GM23338 (cell line): ENCODE results near the gene PXK. TPM values are rescaled to one million over a fixed set of nuclear protein-coding genes. Genes with fewer than 3 reads are reported as not detected.

ENCODE experiments used
- ATAC-seq: fragments of 200-7000 bp; cut with Tn5 transposase; 3 replicates; pipeline ENCODE4 v1.9.1; 2020
- DNase-seq: peaks from one replicate; pipeline ENCODE4 v3.0.0-alpha.2; 2015; ENCODE audit warnings: low spot score
- H2AFZ ChIP-seq: fragments of 200-600 bp; sonication (generic); 2 replicates; pipeline ENCODE4 v1.8.0; 2016; ENCODE audit warnings: antibody characterized with exemption, mild to moderate bottlenecking, moderate library complexity
- H3F3A ChIP-seq: fragments of 200-600 bp; sonication (generic); replicated peaks from 2 replicates; pipeline ENCODE4 v1.8.0; 2017; ENCODE audit warnings: antibody characterized with exemption, mixed run types, low read depth
- H3K27ac ChIP-seq: fragments of 200-600 bp; sonication (generic); 2 replicates; pipeline ENCODE4 v1.6.1; 2016; ENCODE audit warnings: low read depth
- H3K27me3 ChIP-seq: fragments of 200-600 bp; sonication (generic); 2 replicates; pipeline ENCODE4 v1.8.0; 2016; ENCODE audit warnings: mild to moderate bottlenecking, mixed run types, moderate library complexity; ENCODE audit not compliant: insufficient read depth
- H3K36me3 ChIP-seq: fragments of 200-600 bp; sonication (generic); 2 replicates; pipeline ENCODE4 v1.8.0; 2016; ENCODE audit warnings: mild to moderate bottlenecking; ENCODE audit not compliant: insufficient read depth
- H3K4me1 ChIP-seq: fragments of 200-600 bp; sonication (generic); 2 replicates; pipeline ENCODE4 v1.8.0; 2016; ENCODE audit warnings: mild to moderate bottlenecking, moderate library complexity; ENCODE audit not compliant: insufficient read depth
- H3K4me2 ChIP-seq: fragments of 200-600 bp; sonication (generic); 2 replicates; pipeline ENCODE4 v1.7.1; 2017; ENCODE audit warnings: mixed run types
- H3K4me3 ChIP-seq: fragments of 200-600 bp; sonication (generic); 2 replicates; pipeline ENCODE4 v1.6.1; 2016; ENCODE audit warnings: mixed run types
- H3K79me2 ChIP-seq: fragments of 200-600 bp; sonication (generic); replicated peaks from 2 replicates; pipeline ENCODE4 v1.8.0; 2017; ENCODE audit warnings: mild to moderate bottlenecking; ENCODE audit not compliant: insufficient read depth
- H3K9me2 ChIP-seq: fragments of 200-600 bp; sonication (generic); 2 replicates; pipeline ENCODE4 v1.8.0; 2017; ENCODE audit not compliant: insufficient read depth
- H4K20me1 ChIP-seq: fragments of 200-600 bp; sonication (generic); replicated peaks from 2 replicates; pipeline ENCODE4 v1.8.0; 2017; ENCODE audit warnings: mild to moderate bottlenecking; ENCODE audit not compliant: insufficient read depth
- H3K27ac Mint-ChIP-seq: 2 replicates; pipeline ENCODE4 v1.8.0; 2020; ENCODE audit warnings: inconsistent platforms, mild to moderate bottlenecking, moderate library complexity, mixed read lengths
- H3K27me3 Mint-ChIP-seq: 3 replicates; pipeline ENCODE4 v1.8.0; 2022; ENCODE audit warnings: low read depth, mild to moderate bottlenecking, moderate library complexity, mixed read lengths, inconsistent platforms; ENCODE audit not compliant: insufficient read depth, poor library complexity
- H3K36me3 Mint-ChIP-seq: 3 replicates; pipeline ENCODE4 v1.8.0; 2021; ENCODE audit warnings: low read depth, mild to moderate bottlenecking, inconsistent platforms, moderate library complexity, mixed read lengths
- H3K4me1 Mint-ChIP-seq: 3 replicates; pipeline ENCODE4 v1.8.0; 2020; ENCODE audit warnings: mild to moderate bottlenecking, inconsistent platforms, mixed read lengths
- H3K4me3 Mint-ChIP-seq: 3 replicates; pipeline ENCODE4 v1.8.0; 2021; ENCODE audit warnings: moderate library complexity, mild to moderate bottlenecking, inconsistent platforms, mixed read lengths
- H3K9me3 Mint-ChIP-seq: 3 replicates; pipeline ENCODE4 v1.8.0; 2020; ENCODE audit warnings: moderate library complexity, mild to moderate bottlenecking, inconsistent platforms, mixed read lengths
- CREB1 ChIP-seq: fragments of 250-450 bp; sonication (Bioruptor Pico); IDR thresholded peaks from 2 replicates; pipeline ENCODE4 v1.5.0; 2020; ENCODE audit warnings: low read depth, mild to moderate bottlenecking, moderate library complexity
- CTCF ChIP-seq, 2 experiments: fragments of 200-600 bp in 1 of 2; sonication (generic) in 1 of 2; conservative IDR thresholded peaks; 2 replicates each; pipeline versions ENCODE4 v1.5.1 to v1.6.1; 2016 to 2017; ENCODE audit warnings: antibody characterized with exemption in 2 of 2, low read depth in 2 of 2, mild to moderate bottlenecking in 2 of 2, moderate library complexity in 1 of 2
- ETS1 ChIP-seq: IDR thresholded peaks from 2 replicates; pipeline ENCODE4 v1.6.1; 2016; ENCODE audit warnings: antibody characterized with exemption
- EZH2 ChIP-seq: fragments of 200-600 bp; sonication (generic); IDR thresholded peaks from one replicate; pipeline ENCODE4 v1.8.0; 2017; ENCODE audit warnings: antibody characterized with exemption, mild to moderate bottlenecking, low read depth; ENCODE audit not compliant: unreplicated experiment
- EZH2phosphoT487 ChIP-seq: fragments of 200-600 bp; sonication (generic); IDR thresholded peaks from one replicate; pipeline ENCODE4 v1.8.1; 2018; ENCODE audit warnings: antibody characterized with exemption; ENCODE audit not compliant: unreplicated experiment
- JUNB ChIP-seq: IDR thresholded peaks from one replicate; pipeline ENCODE4 v1.6.1; 2016; ENCODE audit warnings: antibody characterized with exemption; ENCODE audit not compliant: unreplicated experiment
- NANOG ChIP-seq: IDR thresholded peaks from 2 replicates; pipeline ENCODE4 v1.6.1; 2016; ENCODE audit warnings: antibody characterized with exemption, borderline replicate concordance
- STAT1 ChIP-seq: IDR thresholded peaks from one replicate; pipeline ENCODE4 v1.6.1; 2016; ENCODE audit warnings: antibody characterized with exemption; ENCODE audit not compliant: unreplicated experiment
- ZNF114 ChIP-seq: fragments of 250-450 bp; sonication (Bioruptor Pico); IDR thresholded peaks from 2 replicates; pipeline ENCODE4 v1.5.0; 2020; ENCODE audit warnings: mild to moderate bottlenecking, moderate library complexity
- ZNF462 ChIP-seq: fragments of 250-450 bp; sonication (Bioruptor Pico); IDR thresholded peaks from 2 replicates; pipeline ENCODE4 v1.5.0; 2020; ENCODE audit warnings: mild to moderate bottlenecking, moderate library complexity
- polyA plus RNA-seq: library from polyadenylated mRNA; unstranded; fragments of >200 nt; fragmentation: Nextera tagmentation; extraction: Ambion mirVana; gene quantifications from 2 replicates; pipeline ENCODE4 v1.2.1, GENCODE V29; 2016
- total RNA-seq: library from RNA; depleted of rRNA; stranded (reverse); fragments of >200 nt; shearing (Covaris generic); gene quantifications from 2 replicates; pipeline ENCODE4 v1.2.3, GENCODE V29; 2014

PXK gene
- total and polyA plus RNA-seq, 2 experiments from 2014 or later: 6.4 to 6.5 TPM

GRCh38 chr3:58326267-58326900, 6.3 kb upstream of the PXK start:
- no peak overlapping the region for H3K27ac Mint-ChIP-seq
- H3K4me3 ChIP-seq: no peak overlapping the region
- no peak overlapping the region for H2AFZ ChIP-seq

GRCh38 chr3:58329150-58329921, 3.4 kb upstream of the PXK start:
- H3K9me3 Mint-ChIP-seq: no peaks in the 10 kb centered on the region
- H3K36me3 Mint-ChIP-seq: no peaks in the 10 kb centered on the region
- ATAC-seq: no peak

More at GRCh38 chr3:58326267-58326900, 6.3 kb upstream of the PXK start:
- Histone ChIP-seq H3K27me3 (peaks cover under 1% of the 10 kb centered on the region; the same call in 1 of the 2 replicates), H4K20me1 (no peaks in the 10 kb centered on the region), H3K79me2 (no peaks in the 10 kb centered on the region), H3K9me2 (no peaks in the 10 kb centered on the region), H3K27ac (no peak overlapping the region), H3K4me2 (no peak overlapping the region), H3K4me1 (peaks cover 21% of the 10 kb centered on the region), H3F3A (0 out of 2 replicates have a peak, but pooled peaks cover 2% of the 10 kb centered on the region), H3K36me3 (no peaks in the 10 kb centered on the region)
- ATAC-seq (no peak), DNase-seq (no peak)
- Mint-ChIP-seq H3K9me3 (no peaks in the 10 kb centered on the region), H3K27me3 (peaks cover 11% of the 10 kb centered on the region), H3K4me3 (no peak overlapping the region), H3K36me3 (no peaks in the 10 kb centered on the region), H3K4me1 (peaks cover 26% of the 10 kb centered on the region)
- TF ChIP-seq EZH2 (no peak), JUNB (no peak), EZH2phosphoT487 (no peak)

More at GRCh38 chr3:58329150-58329921, 3.4 kb upstream of the PXK start:
- Histone ChIP-seq H3K79me2 (no peaks in the 10 kb centered on the region), H3F3A (no peaks in the 10 kb centered on the region; the same call in 1 of the 2 replicates), H3K9me2 (no peaks in the 10 kb centered on the region), H3K36me3 (no peaks in the 10 kb centered on the region), H2AFZ (no peak overlapping the region), H3K4me2 (no peak overlapping the region), H3K27ac (no peak overlapping the region), H4K20me1 (no peaks in the 10 kb centered on the region), H3K27me3 (peaks cover 22% of the 10 kb centered on the region), H3K4me3 (no peak overlapping the region), H3K4me1 (peaks cover 10% of the 10 kb centered on the region)
- no peak overlapping the region for H3K27ac Mint-ChIP-seq
- TF ChIP-seq ETS1: no peak
- no peak for TF ChIP-seq ZNF114 (CRISPR knock-in tag)
- TF ChIP-seq CREB1 (CRISPR knock-in tag): no peak
- TF ChIP-seq EZH2: no peak
- no peak for TF ChIP-seq NANOG
- no peak for TF ChIP-seq STAT1
- no peak for TF ChIP-seq JUNB
- TF ChIP-seq ZNF462: no peak
- TF ChIP-seq CTCF (conservative IDR thresholded peaks at IDR 0.05; ENCODE audit: low read depth in 2 of 2): no peak
- H3K27me3 Mint-ChIP-seq: peaks cover 12% of the 10 kb centered on the region
- peaks cover 8% of the 10 kb centered on the region for H3K4me1 Mint-ChIP-seq
- no peak for DNase-seq
- no peak overlapping the region for H3K4me3 Mint-ChIP-seq
